ENCODE data around the gene DPYD.
"Not testable (repeated sequence)": the region's sequence is repeated elsewhere in the genome, so short reads cannot be mapped to it uniquely, and the experiment has no call there.

Gene DPYD

GRCh38 chr1:97349794-97350193 is 571.0 kb downstream of the DPYD start:
- DNase-seq: not testable (repeated sequence)

GRCh38 chr1:97348599-97349265 is 572.1 kb downstream of the DPYD start:
- DNase-seq: no peak

- no peak for DNase-seq
These were observed 579.9 kb downstream of the DPYD start for GRCh38 chr1:97340951-97341350.

- no peak for DNase-seq
These were observed 582.5 kb downstream of the DPYD start for GRCh38 chr1:97338347-97338746.

GRCh38 chr1:97337250-97338030 is 583.4 kb downstream of the DPYD start:
- no peak for DNase-seq

GRCh38 chr1:97334454-97334853 is 586.4 kb downstream of the DPYD start:
- no peak for DNase-seq

GRCh38 chr1:97332716-97333115 is 588.1 kb downstream of the DPYD start:
- no peak for DNase-seq

GRCh38 chr1:97331165-97331564 is 589.7 kb downstream of the DPYD start:
- DNase-seq: no peak

- no peak for DNase-seq
These were observed 606.1 kb downstream of the DPYD start for GRCh38 chr1:97314685-97315084.

GRCh38 chr1:97308131-97308530 is 612.7 kb downstream of the DPYD start:
- no peak for DNase-seq

GRCh38 chr1:97307568-97307967 is 613.3 kb downstream of the DPYD start:
- DNase-seq: no peak

- no peak for DNase-seq
These were observed 613.7 kb downstream of the DPYD start for GRCh38 chr1:97307151-97307550.

- no peak for DNase-seq
These were observed 614.3 kb downstream of the DPYD start for GRCh38 chr1:97306504-97306903.

- DNase-seq: no peak
These were observed 616.5 kb downstream of the DPYD start for GRCh38 chr1:97304366-97304765.

GRCh38 chr1:97298966-97299365 is 621.9 kb downstream of the DPYD start:
- no peak for DNase-seq

- DNase-seq: no peak
These were observed 623.2 kb downstream of the DPYD start for GRCh38 chr1:97297611-97298010.

GRCh38 chr1:97281962-97282361 is 638.9 kb downstream of the DPYD start:
- no peak for DNase-seq

- DNase-seq: no peak
These were observed 642.8 kb downstream of the DPYD start for GRCh38 chr1:97277891-97278654.

- DNase-seq: no peak
These were observed 648.7 kb downstream of the DPYD start for GRCh38 chr1:97271916-97272788.

- DNase-seq: no peak
These were observed 650.1 kb downstream of the DPYD start for GRCh38 chr1:97270508-97271307.

- DNase-seq: no peak
These were observed 655.2 kb downstream of the DPYD start for GRCh38 chr1:97265630-97266029.

GRCh38 chr1:97262842-97263241 is 658.0 kb downstream of the DPYD start:
- no peak for DNase-seq
